ENCODE results near the gene RHOC.

RHOC gene

DNA sequence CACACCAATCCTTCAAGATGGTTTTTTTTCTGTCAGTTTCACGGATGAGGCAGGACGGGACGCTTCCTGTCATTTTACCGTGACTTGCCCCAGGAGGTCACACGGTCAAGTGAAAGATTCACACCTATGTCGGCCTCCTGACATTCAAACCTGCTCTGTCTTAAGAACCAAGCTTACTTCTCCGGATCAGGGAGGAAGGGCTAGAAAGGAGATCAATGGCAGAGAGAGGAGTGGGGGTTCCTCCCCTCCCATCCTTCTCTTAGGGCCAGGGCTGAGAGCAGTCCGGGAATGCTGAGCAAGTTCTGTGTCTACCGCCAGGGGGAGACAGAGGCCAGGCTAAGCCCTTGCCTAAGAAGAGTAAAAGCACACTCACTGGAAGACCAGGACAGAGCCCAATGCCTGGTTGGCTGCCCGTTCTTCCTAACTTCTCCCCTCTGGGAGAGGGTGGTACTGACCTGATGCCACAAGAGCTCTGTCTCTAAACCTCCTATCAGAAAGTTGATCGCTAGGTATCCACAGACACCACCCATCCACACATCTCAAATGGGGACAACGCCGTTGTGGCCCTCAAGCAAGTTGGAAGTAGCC is 9.3 kb upstream of the RHOC start:
- DNase-seq: peak; percentile 83

DNA sequence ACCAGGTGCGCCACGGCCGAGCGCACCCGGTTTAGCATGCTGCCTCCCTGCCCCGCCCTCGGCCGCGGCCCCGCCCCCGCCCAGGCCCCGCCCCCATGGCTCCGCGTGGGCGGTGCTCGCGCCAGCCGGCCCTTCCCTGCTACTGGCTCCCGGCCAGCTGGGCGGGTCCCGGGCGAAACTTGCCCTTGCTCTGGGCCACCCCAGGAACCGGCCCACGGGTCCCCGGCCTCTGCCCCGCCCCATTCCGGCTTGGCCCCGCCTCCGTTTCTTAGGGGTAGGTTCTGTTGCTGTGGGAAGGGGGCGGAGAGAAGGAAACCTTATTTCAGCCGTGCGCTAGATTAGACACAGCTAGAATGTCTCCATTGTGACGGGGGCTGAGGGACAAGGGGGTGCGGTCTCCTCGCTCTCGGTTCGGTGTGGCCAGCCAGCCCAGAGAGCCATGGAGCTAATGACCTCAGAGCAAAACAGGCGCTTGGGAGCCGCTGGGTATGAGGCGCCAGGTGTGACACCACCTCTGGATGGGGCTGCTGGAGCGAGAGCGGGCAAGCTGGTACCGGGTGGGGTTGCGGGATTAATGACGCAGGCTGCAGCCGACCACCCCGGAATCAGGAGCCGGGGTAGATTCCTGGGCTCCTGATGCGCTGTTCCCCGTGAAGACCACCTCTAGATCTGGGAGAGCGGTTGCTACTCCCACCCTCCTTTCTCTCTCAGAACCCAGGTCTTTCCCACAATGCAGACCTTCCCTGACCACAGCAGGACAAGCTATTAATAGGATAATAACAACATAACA is 8.5 kb upstream of the RHOC start, which contains the start of gene PPM1J:
PPM1J (minus strand) TSS at position 69 of the 790 bp plus-strand sequence; CDS start at position 38, 31 bp downstream.
- DNase-seq: peak; percentile 99

DNA sequence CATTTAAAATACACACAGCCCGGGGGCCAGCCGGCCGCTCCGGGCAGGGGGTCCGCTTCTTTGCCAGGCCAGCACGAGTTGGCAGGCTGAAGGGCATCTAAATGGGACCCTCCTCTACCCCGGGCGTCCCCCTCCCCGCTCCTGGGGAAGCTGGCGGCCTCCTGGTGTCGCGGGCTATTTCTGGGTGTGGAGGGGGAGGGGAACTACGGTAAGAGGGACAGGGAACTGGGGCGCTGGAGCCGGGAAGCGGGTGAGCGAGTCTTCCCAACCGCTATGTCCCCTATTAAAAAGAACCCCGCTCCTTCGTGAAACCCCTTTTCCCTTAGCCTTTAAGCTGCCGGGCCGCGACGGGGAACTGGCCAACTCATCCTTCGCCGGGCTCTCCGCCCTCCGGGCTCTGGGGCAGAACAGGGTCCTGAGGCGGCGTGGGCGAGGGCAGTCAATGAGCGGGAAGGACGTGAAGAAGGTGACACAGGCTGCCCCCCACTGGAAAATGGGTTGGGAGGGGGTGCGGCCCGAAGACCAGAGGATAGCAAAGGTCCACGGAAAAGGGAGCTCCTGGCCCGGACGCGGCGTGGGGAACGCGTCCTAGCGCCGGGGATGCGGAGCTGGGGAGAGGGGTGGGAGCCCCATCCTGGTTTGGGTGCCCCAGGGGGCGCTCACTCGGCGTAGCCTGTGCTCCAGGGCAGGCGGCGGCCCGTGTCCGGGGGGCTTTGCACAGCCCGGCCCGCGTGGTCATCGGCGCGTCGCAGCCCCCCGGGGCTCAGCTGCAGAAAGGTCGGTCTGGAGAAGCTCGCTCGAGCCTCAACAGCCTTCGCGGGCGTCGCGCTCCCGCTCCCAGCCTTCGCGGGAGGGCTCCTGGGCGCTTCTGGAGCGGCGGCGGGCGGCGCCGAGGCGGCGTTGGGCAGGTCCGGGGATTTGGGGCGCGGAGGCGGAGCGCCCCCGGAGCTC is 7.7 kb upstream of the RHOC start:
- no peak for DNase-seq

DNA sequence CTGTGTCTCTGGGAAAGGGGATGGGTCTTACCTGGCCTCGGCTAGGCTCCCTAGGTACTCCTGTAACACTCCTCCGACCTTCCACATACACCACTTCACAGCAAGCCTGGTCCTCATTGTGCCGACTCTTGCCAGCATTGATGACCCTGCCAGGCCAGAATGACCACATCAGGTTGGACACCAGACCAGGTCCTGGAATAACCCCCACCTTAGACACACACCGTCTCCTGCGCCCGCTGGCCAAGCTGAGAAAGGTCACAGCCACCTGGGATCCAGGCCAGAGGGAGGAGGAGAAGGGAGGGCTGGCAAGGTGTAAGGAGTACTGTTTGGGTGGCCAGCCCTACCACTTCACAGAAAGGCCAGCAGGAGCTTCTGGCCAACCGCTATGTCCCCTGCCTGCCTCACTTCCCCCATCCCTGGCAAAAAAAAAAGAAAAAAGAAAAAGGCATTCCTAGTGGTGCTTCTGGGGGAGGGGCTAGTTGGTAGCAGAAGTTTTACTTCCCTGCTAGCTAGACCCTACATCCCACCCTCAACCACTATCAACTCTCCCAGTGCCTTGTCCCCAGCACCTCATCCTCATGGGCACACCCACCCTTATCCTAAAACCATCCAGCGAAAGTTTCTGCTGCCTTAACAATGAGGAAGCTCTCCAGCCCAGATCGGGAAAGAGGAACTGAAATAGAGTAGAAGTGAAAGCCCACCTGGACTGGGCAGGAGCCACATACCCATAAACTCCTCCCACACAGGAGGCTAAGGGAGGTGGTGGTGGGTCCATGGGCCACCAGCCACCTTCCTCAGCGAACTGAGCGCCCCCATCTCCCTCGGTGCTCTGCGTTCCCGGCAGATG is 6.8 kb upstream of the RHOC start:
- no peak for DNase-seq

DNA sequence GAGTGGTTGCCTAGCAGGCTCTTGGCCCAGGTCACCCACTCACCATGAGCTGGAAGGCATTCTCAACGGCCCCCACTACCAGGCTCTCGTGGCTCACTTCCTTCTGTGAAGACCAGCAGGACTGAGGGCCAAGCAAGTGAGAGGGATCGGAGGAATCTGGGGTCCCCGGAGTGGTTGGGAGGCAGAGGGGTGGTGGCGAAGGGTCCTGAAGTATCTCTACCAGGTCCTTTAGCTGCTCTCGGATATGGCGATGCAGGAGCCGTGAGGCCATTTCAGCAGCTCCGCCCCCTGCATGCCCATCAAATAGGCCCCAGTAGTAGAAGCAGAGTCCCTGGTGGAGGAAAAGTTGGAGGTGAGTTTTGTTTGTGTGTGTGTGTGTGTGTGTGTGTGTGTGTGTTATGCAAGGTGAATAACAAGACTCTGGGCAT is 5.8 kb upstream of the RHOC start:
- no peak for DNase-seq

DNA sequence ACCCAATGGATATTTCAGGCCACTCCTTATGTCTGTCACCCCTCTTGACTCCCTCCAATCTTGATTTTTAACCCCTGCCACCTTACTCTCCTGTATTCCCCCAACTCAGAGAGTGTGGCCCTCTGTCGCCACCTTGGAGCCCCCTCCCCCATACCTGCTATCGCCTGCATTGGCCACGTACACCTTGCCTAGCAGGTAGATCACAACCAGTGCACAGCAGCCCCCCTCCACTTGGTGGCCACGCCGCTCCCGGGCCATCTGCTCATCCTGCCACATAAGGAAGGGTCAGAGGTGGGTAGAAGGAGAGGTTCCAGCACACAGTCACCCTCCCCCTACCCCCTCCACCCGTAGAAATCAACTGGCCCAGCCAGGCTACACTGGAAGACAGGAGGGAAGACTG is 5.3 kb upstream of the RHOC start:
- no peak for DNase-seq

DNA sequence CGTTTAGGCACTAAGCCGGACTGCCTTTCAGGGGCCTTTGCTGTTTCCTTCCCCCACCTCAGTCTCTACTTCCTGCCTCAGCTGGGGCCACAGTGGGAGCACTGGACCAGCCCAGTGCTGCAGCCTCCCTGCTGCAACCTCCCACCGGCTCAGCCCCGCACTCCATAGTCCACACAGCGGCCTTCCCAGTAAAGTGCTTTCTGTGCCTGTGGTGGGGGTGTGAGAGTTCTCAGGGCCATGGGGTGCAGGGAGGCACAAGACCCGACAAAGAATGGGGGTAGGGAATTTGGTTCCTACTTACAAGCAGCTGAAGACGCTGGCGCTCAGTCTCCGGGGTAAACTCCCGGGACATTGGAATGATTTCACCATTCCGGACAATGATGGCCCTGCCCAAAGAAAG is 4.7 kb upstream of the RHOC start:
- DNase-seq: no peak

DNA sequence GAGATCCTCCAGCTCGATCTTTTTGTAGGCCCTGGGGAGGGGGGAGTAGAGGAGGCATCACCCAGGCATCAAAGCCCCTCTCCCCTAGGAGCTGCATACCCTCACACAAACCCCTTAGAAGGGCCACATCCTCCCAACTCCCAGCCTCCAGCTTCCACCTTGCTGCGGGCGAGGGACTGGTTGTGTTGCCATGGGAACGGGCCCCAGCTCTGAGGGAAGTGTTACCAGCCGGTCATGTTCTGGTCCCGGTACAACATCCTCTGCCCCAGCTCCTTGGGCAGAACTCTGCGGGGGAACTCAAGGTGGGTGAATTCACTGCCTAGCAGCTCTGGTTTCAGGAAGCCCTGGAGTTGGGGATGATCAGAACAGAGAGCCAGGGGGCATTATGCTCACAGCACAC is 4.1 kb upstream of the RHOC start:
- no peak for DNase-seq

DNA sequence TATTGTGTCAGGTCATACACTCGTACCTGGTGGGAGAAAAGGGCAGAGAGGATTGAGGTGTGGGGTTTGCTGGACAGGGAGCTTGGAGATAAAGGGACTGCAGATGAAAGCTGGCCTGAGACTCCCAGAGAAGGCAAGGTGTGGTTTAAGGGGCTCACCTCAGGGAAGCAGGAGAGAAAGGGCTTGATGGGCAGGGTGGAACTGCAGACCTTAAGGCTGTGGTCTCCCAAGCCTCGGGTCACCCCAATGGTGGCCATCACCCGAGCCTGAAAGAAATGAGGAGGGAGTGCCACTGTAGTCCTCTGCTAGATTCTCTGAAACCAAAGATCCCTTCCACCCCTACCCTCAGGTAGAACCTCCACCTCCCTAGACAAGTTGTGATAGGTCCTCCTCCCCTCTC is 3.7 kb upstream of the RHOC start:
- DNase-seq: no peak

DNA sequence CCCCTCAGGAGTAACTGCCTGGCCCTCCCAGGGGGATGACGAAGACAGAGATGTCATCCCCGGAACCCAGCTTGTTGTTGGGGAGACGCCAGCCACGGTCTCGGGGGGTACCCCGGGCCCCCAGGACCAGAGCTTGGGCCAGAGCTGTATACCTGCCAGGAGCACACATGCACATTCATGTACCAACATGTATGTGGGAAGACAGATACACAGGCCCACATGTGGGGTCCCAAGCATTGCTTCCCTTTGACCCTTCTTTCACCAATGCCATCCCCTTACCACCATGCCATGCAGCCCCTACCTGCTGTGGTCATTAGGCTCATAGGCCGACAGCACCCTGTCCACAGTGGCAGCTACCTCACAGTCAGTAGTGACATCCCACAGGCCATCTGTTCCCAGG is 3.2 kb upstream of the RHOC start:
- no peak for DNase-seq

DNA sequence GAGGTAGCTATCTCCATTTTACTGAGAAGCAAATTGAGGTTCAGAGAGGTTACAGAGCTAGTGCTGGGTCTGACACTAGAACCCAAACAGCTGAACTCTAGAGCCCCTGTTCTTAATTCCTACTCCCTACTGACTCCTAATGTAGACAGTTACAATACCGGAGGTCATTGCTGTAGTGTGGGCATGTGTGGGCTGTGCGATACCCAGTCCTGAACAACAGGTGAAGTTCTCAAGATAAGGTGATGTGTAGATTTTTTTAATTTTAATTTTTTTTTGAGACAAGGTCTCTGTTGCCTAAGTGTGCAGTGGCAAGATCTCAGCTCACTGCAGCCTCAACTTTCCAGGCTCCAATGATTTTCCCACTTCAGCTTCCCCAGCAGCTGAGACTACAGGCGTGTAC is 1.6 kb upstream of the RHOC start:
- no peak for DNase-seq

DNA sequence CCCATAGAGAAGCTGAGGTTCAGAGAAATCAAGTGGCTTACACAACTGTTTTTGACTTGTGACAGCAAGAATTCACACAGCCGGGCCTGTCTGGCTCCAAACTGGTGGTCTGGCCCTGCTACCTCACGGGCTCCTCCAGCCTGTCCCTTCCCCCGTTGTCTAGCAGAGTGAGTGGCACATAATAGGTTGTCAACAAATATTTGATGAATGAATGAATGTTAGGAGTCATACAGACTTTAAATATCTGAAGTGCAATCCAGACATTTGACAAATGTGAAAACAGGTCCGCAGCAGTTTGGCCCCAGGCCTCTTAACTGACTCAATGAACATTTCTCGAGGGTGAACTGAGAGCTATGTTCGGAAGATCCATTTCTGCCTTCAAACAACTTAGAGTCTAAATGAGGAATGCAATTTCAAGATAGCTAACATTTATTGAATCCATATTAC is 1.1 kb upstream of the RHOC start:
- DNase-seq: no peak

DNA sequence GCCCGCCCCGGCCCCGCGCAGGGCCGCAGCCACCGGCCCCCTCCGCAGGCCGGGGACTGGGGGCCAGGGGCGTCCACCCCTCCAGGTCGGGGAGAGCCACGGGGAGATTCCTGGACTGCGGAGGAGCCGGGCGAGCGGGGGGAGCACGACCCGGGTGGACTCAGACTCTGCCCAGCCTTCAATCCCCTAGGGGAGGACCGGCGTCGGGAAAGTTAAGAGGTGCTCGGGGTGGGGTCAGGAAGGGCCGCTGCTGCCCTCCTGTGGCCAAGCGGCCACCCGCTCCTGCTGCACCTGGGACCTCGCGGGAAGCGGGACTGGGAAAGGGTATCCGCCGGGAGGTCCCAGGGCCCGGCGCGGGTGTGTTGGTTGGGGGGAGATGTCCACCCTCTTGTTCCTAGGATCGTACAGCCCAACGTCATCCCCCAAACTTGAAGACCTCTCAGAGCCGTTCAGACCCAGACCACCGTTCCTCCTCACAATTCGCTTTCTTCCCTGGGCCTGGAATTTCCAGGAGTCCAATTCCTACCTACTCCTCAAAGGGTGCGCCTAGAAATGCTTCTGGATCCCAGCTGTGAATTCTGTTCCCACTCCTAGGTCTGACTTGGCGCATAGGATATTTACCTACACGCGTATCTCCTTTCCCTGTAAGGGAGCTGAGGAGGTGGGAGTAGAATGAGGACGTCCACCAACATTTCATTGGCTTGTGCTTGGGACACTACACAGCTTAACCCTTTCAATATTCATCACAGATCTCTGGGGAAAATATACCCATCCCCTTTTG is 484 bp upstream of the RHOC start:
- DNase-seq: peak; percentile 70

DNA sequence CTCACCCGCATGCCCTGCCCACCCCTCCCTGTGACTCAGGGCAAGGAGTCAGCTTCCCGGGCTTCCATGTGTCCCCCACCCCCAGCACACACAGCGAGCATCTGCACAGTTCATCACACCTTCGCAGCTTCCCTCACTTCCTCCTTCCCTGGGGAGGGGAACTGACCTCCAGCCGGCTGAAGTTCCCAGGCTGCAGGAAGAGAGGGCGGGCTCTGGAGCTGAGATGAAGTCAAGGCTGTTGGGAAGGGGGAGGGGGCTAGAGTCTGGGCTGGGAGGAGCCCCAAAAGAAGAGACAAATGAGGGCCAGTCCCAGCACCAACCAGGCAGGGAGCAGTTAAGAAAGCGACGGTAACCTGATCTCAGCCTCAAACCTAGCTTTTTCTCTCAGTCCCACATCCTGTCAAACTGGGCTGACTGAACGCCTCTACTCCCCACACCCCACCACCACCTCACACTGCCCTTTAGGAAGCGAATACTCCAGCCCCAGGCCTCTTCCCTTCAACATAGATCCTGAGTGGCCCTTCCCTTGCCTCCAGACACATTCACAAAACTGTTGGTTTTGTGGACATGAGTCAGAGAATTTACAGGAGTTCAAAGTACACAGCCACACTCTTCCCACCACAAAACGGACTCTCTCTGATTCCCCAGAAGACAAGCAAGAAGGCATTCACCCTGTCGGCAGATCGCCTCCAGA is 1.8 kb downstream of the RHOC start:
- peak; percentile 64 for DNase-seq

DNA sequence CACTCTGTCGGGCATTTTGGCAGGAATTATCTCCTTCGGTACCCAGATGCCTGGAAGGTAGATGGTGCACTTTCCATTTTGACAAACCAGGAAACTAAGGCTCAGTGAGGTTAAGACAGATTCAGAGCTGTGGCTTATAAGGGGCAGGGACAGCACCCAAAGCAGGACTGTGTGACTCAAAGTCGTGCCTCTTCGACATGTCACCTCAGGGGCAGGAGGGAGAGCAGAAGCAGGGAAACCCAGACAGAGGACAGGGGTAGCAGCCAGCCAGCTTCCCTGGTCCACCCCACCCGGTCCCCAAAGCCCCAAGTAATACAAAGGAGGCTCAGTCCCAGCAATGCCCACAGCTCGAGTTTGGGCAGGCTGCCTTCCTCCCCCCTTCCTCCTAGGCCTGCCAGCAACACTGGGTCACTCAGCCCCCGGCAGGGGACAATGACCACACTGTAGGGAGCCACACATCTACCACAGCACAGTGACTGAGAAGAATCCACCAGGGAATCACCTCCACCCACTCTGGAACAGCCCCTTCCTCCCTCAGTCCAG is 2.5 kb downstream of the RHOC start:
- DNase-seq: no peak

DNA sequence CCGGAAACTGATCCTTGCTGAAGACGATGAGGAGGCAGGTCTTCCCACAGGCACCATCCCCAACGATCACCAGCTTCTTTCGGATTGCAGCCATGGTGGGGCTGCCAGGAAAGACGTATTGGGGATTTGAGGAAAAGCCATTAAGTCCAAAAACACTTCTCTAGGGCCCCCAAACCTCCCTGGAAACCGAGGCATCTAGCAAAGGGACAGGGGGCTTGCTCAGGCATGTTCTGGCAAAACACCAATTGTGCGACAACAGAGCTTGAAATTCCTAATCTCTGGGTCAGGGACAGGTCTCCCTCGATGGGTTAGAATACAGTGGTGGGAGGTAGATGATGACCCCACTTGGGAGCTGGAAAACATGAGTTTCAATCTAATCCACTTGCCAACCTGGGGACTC is 3.2 kb downstream of the RHOC start:
- no peak for DNase-seq

DNA sequence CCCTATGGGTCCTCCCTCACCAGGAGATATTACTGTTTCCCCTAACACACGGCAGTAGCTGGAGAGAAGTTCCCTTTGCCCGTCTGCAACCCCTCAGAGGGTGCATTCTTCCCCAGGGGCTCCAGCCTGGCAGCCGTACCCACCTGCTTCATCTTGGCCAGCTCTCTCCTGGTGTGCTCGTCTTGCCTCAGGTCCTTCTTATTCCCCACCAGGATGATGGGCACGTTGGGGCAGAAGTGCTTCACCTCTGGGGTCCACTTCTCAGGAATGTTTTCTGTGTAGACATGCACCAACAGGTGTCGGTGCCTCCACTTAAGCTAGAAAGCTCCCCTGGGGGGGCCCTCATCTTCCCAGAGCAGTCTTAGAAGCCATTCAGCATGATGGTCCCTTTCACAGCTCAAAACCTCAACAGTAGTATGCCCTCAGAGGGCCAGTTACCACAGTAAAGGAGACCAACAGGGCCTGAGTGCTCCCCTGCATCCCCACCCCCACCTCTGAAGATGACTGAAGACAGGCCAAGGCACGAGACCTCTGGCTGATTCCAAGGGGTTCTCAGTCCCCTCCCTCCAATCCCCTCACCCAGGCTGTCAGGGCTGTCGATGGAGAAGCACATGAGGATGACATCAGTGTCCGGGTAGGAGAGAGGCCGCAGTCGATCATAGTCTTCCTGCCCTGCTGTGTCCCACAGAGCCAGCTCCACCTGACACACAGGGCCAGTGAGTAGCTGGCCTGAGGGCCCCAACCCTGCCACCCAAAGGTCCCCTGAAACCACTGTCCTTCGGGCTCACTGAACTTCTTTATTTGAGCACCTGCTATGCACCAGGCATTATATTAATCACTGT is 4.3 kb downstream of the RHOC start:
- no peak for DNase-seq

DNA sequence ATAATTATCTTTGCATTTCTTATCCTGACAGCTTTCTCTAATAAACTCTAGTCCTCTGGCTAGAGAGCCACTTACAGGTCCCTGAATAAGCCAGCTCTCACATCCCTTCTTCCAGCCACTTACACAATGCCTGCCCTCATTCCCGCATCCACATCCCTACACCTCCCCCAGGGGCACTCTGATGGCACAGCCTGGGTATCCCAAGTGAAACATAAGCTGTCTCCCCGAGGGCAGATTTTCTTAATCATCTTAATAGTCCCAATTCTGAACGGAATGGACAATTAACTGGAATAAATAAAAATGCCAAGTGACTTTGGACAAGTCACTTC is 4.9 kb downstream of the RHOC start:
- no peak for DNase-seq

DNA sequence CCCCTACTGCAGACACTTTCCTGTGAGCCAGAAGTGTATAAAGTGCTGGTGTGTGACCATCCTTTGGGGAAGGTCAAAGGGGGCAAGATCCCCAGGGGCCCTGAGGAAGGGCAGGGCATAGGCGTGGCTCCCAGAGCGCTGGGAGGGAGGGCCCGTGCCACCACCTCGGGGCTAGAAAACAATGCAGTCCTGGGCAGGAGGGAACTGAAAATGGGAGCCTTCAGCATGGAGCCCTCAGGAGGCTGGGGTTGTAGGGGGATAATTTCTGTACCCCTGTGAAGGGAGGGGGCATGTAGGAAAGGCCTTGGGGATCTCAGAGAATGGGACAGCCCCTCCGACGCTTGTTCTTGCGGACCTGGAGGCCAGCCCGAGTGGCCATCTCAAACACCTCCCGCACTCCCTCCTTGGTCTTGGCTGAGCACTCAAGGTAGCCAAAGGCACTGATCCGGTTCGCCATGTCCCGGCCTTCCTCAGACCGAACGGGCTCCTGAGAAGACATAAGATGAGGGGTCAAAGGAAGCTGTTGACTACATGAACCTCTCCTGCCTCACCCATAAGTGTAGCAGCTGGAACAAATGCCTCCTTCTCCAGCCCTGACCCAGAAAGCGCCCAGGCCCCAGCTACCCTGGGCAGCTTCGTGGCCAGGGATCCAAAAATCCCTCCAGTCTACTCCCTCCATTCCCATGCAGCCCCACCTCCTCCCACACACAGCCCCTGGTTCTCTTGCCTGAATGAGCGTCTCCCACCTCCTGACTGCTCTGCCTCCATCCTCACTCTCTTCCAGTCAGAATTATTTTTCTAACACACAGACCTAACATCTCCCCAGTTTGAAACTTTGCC is 5.5 kb downstream of the RHOC start:
- DNase-seq: no peak
